K562 (cell line): ENCODE data around the gene ABHD8. TPM values are rescaled to one million over a fixed set of nuclear protein-coding genes. Genes with fewer than 3 reads are reported as not detected.

Source experiments
- BRD4 ChIP-seq: fragments of 200-600 bp; sonication (generic); IDR thresholded peaks from 2 replicates; pipeline ENCODE4 v1.6.1; 2017; ENCODE audit warnings: inconsistent platforms
- CBX8 ChIP-seq: fragments of 200-600 bp; sonication (generic); IDR thresholded peaks from 2 replicates; pipeline ENCODE4 v1.6.1; 2012; ENCODE audit warnings: borderline replicate concordance, mixed run types, low read depth, mild to moderate bottlenecking, moderate library complexity, mixed read lengths, low read length, control low read depth, inconsistent platforms; ENCODE audit not compliant: poor library complexity, severe bottlenecking; ENCODE audit errors: extremely low read depth
- CLOCK ChIP-seq: fragments of 250-450 bp; sonication (Bioruptor Pico); IDR thresholded peaks from 2 replicates; pipeline ENCODE4 v1.4.0; 2020; ENCODE audit warnings: mild to moderate bottlenecking, moderate library complexity, borderline replicate concordance
- COPS2 ChIP-seq: fragments of 450-650 bp; conservative IDR thresholded peaks from 2 replicates; pipeline ENCODE4 v1.6.1; 2016; ENCODE audit warnings: mild to moderate bottlenecking, moderate library complexity
- CTBP1 ChIP-seq: fragments of 450-650 bp; IDR thresholded peaks from 2 replicates; pipeline ENCODE4 v1.6.1; 2016; ENCODE audit warnings: borderline replicate concordance
- DPF2 ChIP-seq: fragments of 450-650 bp; IDR thresholded peaks from 2 replicates; pipeline ENCODE4 v1.6.1; 2016
- FOXK2 ChIP-seq, 2 experiments: fragments of 450-650 bp; IDR thresholded peaks in 1 of 2; conservative IDR thresholded peaks in 1 of 2; 2 replicates each; pipeline ENCODE4 v1.6.1; 2016; ENCODE audit warnings: low read depth in 2 of 2, mild to moderate bottlenecking in 1 of 2
- FOXO4 ChIP-seq: fragments of 450-650 bp; formaldehyde crosslinking; IDR thresholded peaks from 2 replicates; pipeline ENCODE4 v1.4.0; 2020; ENCODE audit warnings: mild to moderate bottlenecking, moderate library complexity
- KAT2B ChIP-seq: IDR thresholded peaks from one replicate; pipeline ENCODE4 v1.6.1; 2012; ENCODE audit warnings: low read depth, mild to moderate bottlenecking, control low read depth, inconsistent platforms, low read length, moderate library complexity
- KDM2B ChIP-seq: fragments of 250-450 bp; sonication (Bioruptor Pico); IDR thresholded peaks from 2 replicates; pipeline ENCODE4 v1.8.0; 2021; ENCODE audit warnings: mild to moderate bottlenecking, moderate library complexity
- RB1 ChIP-seq: fragments of 450-650 bp; IDR thresholded peaks from 2 replicates; pipeline ENCODE4 v1.6.1; 2017; ENCODE audit warnings: low read depth, mild to moderate bottlenecking
- RFX7 ChIP-seq: fragments of 250-450 bp; sonication (Bioruptor Pico); IDR thresholded peaks from 2 replicates; pipeline ENCODE4 v1.5.1; 2021; ENCODE audit warnings: mild to moderate bottlenecking
- SETDB1 ChIP-seq: IDR thresholded peaks from one replicate; pipeline ENCODE4 v1.6.1; 2012; ENCODE audit warnings: low read length, control low read depth, inconsistent platforms
- SIRT6 ChIP-seq: IDR thresholded peaks from one replicate; pipeline ENCODE4 v1.6.1; 2012; ENCODE audit warnings: low read depth, mild to moderate bottlenecking, control low read depth, inconsistent platforms, low read length, moderate library complexity
- STAG1 ChIP-seq: sonication (generic); formaldehyde crosslinking; IDR thresholded peaks from 2 replicates; pipeline ENCODE4 v1.5.0; 2020; ENCODE audit warnings: missing genetic modification reagents, borderline replicate concordance
- TEAD4 ChIP-seq, 2 experiments: sonication (generic) in 1 of 2; formaldehyde crosslinking in 1 of 2; IDR thresholded peaks; 2 replicates each; pipeline versions ENCODE4 v1.6.1 to v1.8.0; 2012 to 2022; ENCODE audit warnings: borderline replicate concordance in 1 of 2, inconsistent platforms in 1 of 2, low read length in 1 of 2, mild to moderate bottlenecking in 1 of 2, missing genetic modification reagents in 1 of 2
- ZHX1 ChIP-seq: fragments of 150-350 bp; conservative IDR thresholded peaks from 2 replicates; pipeline ENCODE4 v1.6.1; 2014; ENCODE audit warnings: low read length
- ZNF239 ChIP-seq: fragments of 250-450 bp; sonication (Bioruptor Pico); IDR thresholded peaks from 2 replicates; pipeline ENCODE4 v1.4.0; 2020; ENCODE audit warnings: mild to moderate bottlenecking
- ZNF316 ChIP-seq: fragments of 450-650 bp; IDR thresholded peaks from 2 replicates; pipeline ENCODE4 v1.6.1; 2016
- polyA plus RNA-seq, 8 experiments: library from polyadenylated mRNA; depleted of rRNA in 4 of 8; stranded (reverse) in 5 of 8; unstranded in 3 of 8; fragments of >200 nt; fragmentation: Nextera tagmentation in 2 of 8; fragmentation: Illumina TruSeq in 1 of 8; extraction: Ambion mirVana in 2 of 8; extraction: Trizol in 1 of 8; gene quantifications; 2 replicates each; pipeline versions ENCODE4 v1.2.1 to v1.2.3, GENCODE V29; 2011 to 2014; ENCODE audit warnings: inconsistent platforms in 1 of 8, missing spikeins in 1 of 8
- total RNA-seq, 7 experiments: library from RNA; depleted of rRNA in 6 of 7; stranded (reverse); fragments of >200 nt in 6 of 7; fragmentation: Illumina TruSeq in 2 of 7; extraction: Trizol in 2 of 7; gene quantifications; 2 replicates each; pipeline versions ENCODE4 v1.2.1 to v1.2.3, GENCODE V29; 2011 to 2021; ENCODE audit warnings: low replicate concordance in 1 of 7
- TF ChIP-seq, protein P1 (sequence below): fragments of 450-650 bp; formaldehyde crosslinking; IDR thresholded peaks from 2 replicates; pipeline ENCODE4 v1.4.0; 2020; ENCODE audit warnings: mild to moderate bottlenecking, mixed read lengths

Gene ABHD8
- total and polyA plus RNA-seq, 9 of the 15 experiments (the other 6 are each of a cell fraction or from before 2014, with no cell fraction given): 0.04 to 6.6 (median 2.0) TPM; not detected in 1

- no peak for TF ChIP-seq SETDB1
- no peak for TF ChIP-seq RB1
- no peak for TF ChIP-seq STAG1 (CRISPR knock-in tag)
- no peak for TF ChIP-seq TEAD4 (IDR thresholded peaks at IDR 0.05; ENCODE audit: low read length)
- TF ChIP-seq TEAD4 (CRISPR knock-in tag; IDR thresholded peaks at IDR 0.05; ENCODE audit: borderline replicate concordance): no peak
- no peak for TF ChIP-seq ZHX1
- no peak for TF ChIP-seq ZNF316
- TF ChIP-seq ZNF239 (CRISPR knock-in tag): no peak
- TF ChIP-seq, protein P1, sequence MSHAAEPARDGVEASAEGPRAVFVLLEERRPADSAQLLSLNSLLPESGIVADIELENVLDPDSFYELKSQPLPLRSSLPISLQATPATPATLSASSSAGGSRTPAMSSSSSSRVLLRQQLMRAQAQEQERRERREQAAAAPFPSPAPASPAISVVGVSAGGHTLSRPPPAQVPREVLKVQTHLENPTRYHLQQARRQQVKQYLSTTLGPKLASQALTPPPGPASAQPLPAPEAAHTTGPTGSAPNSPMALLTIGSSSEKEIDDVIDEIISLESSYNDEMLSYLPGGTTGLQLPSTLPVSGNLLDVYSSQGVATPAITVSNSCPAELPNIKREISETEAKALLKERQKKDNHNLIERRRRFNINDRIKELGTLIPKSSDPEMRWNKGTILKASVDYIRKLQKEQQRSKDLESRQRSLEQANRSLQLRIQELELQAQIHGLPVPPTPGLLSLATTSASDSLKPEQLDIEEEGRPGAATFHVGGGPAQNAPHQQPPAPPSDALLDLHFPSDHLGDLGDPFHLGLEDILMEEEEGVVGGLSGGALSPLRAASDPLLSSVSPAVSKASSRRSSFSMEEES: no peak
- no peak for TF ChIP-seq RFX7
- no peak for TF ChIP-seq CBX8
- 0 out of 2 replicates have a peak, but pooled peaks have one; percentile 40 for TF ChIP-seq BRD4
- no peak for TF ChIP-seq FOXK2 (conservative IDR thresholded peaks at IDR 0.05 in 1 of 2, IDR thresholded peaks at IDR 0.05 in 1 of 2; ENCODE audit: low read depth in 2 of 2)
- TF ChIP-seq CTBP1: no peak
- no peak for TF ChIP-seq COPS2
- no peak for TF ChIP-seq FOXO4 (CRISPR knock-in tag)
- TF ChIP-seq DPF2: no peak
- TF ChIP-seq CLOCK (CRISPR knock-in tag): no peak
- no peak for TF ChIP-seq SIRT6
- TF ChIP-seq KAT2B: no peak
- no peak for TF ChIP-seq KDM2B (CRISPR knock-in tag)
Observed at GRCh38 chr19:17309965-17310461, 6.8 kb upstream of the ABHD8 start (continued).
